NCI-H146 treated with DMSO at 0.1 percent for 48 hours (cell line): Measurements from ENCODE around the gene SLC22A12.
A peak's percentile ranks its signal among the peaks of the same experiment; 100 is the strongest.

Source experiments
- DNase-seq: peaks from one replicate; lab custom pipeline; 2025; ENCODE audit not compliant: unreplicated experiment; lab: John Stamatoyannopoulos, UW

Gene SLC22A12

GRCh38 chr11:64562723-64563351 lies 28.2 kb upstream of the SLC22A12 start:
- DNase-seq: no peak

- no peak for DNase-seq
Measured at GRCh38 chr11:64563966-64564365, 27.1 kb upstream of the SLC22A12 start.

GRCh38 chr11:64564419-64564818 lies 26.6 kb upstream of the SLC22A12 start:
- no peak for DNase-seq

GRCh38 chr11:64564947-64565889 lies 25.8 kb upstream of the SLC22A12 start:
- DNase-seq: no peak

GRCh38 chr11:64566042-64566914 lies 24.7 kb upstream of the SLC22A12 start:
- DNase-seq: peak; percentile 30

GRCh38 chr11:64566915-64567891 lies 23.8 kb upstream of the SLC22A12 start:
- no peak for DNase-seq

GRCh38 chr11:64568041-64568571 lies 22.9 kb upstream of the SLC22A12 start:
- no peak for DNase-seq

GRCh38 chr11:64568584-64569140 lies 22.4 kb upstream of the SLC22A12 start:
- DNase-seq: no peak

GRCh38 chr11:64569300-64569970 lies 21.6 kb upstream of the SLC22A12 start:
- no peak for DNase-seq

GRCh38 chr11:64570341-64570740 lies 20.7 kb upstream of the SLC22A12 start:
- no peak for DNase-seq

- DNase-seq: no peak
Measured at GRCh38 chr11:64571050-64571409, 20.0 kb upstream of the SLC22A12 start.

GRCh38 chr11:64571410-64572091 lies 19.5 kb upstream of the SLC22A12 start:
- no peak for DNase-seq

GRCh38 chr11:64572143-64572542 lies 18.9 kb upstream of the SLC22A12 start:
- no peak for DNase-seq

- no peak for DNase-seq
Measured at GRCh38 chr11:64577202-64577601, 13.8 kb upstream of the SLC22A12 start.

- DNase-seq: no peak
Measured at GRCh38 chr11:64580412-64580811, 10.6 kb upstream of the SLC22A12 start.

- no peak for DNase-seq
Measured at GRCh38 chr11:64581057-64581523, 9.9 kb upstream of the SLC22A12 start.

GRCh38 chr11:64582885-64583284 lies 8.1 kb upstream of the SLC22A12 start:
- DNase-seq: no peak
